Heart left ventricle (tissue), 13 donors: ENCODE data around the gene INHBE.

ENCODE experiments used
- POLR2A ChIP-seq, 2 donors: fragments of 450-650 bp; IDR thresholded peaks; one replicate each; pipeline ENCODE4 v1.6.1; 2017; ENCODE audit warnings: antibody characterized with exemption in 2 of 2, mild to moderate bottlenecking in 2 of 2, moderate library complexity in 2 of 2
- TF ChIP-seq, protein P1 (sequence below), 12 donors: fragments of 200-600 bp; sonication (generic) in 4 of 12; IDR thresholded peaks; one replicate each; pipeline versions ENCODE4 v1.5.0 to v1.8.0; 2018 to 2022; ENCODE audit warnings: antibody characterized with exemption in 12 of 12, mild to moderate bottlenecking in 5 of 12
- donor health status: ischemic (EF 13 %, LVEDD 7.1; RV severe dilation, severe dysfunction).
- donor health status: DM: no; HTN: yes; CAD: no.
- donor health status: DM: no; HTN: no; CAD: no.
- donor health status: ischemic (EF 25% LVEDD 6.9; RV normal size, moderate dysfunction).
- donor health status: ischemic (EF 25% LVEDD 5.7; RV mildly dilated, moderate dysfunction).
- donor health status: ischemic (EF 35%, LVEDD 5.7; RV mildly dilated, moderate dysfunction).
- donor health status: nonischemic (EF 11% LVEDD 7.7; RV severe dilation, severe dysfunction).
- donor health status: DM: yes; HTN: yes; CAD: no.
- donor health status: PGD.
- donor health status: ischemic (EF 29% LVEDD 5.4; RV normal size, mild dysfunction).
- donor health status: nonischemic (EF 23%, LVEDD 6.1; RV moderate dilation, normal function).

- TF ChIP-seq, protein P1, sequence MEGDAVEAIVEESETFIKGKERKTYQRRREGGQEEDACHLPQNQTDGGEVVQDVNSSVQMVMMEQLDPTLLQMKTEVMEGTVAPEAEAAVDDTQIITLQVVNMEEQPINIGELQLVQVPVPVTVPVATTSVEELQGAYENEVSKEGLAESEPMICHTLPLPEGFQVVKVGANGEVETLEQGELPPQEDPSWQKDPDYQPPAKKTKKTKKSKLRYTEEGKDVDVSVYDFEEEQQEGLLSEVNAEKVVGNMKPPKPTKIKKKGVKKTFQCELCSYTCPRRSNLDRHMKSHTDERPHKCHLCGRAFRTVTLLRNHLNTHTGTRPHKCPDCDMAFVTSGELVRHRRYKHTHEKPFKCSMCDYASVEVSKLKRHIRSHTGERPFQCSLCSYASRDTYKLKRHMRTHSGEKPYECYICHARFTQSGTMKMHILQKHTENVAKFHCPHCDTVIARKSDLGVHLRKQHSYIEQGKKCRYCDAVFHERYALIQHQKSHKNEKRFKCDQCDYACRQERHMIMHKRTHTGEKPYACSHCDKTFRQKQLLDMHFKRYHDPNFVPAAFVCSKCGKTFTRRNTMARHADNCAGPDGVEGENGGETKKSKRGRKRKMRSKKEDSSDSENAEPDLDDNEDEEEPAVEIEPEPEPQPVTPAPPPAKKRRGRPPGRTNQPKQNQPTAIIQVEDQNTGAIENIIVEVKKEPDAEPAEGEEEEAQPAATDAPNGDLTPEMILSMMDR (IDR thresholded peaks at IDR 0.05), result no peak
- TF ChIP-seq POLR2A (IDR thresholded peaks at IDR 0.05), result no peak
Observed at GRCh38 chr12:57460468-57460784, 5.3 kb downstream of the INHBE start.
